HEK293T (cell line): ENCODE data around the gene AARS1.
"Not testable (repeated sequence)": the region's sequence is repeated elsewhere in the genome, so short reads cannot be mapped to it uniquely, and the experiment has no call there.

Experiments
- CTBP1 ChIP-seq: fragments of 450-650 bp; IDR thresholded peaks from 2 replicates; pipeline ENCODE4 v1.6.1; 2016; ENCODE audit warnings: borderline replicate concordance
- FOXA1 ChIP-seq: fragments of 450-650 bp; IDR thresholded peaks from 2 replicates; pipeline ENCODE4 v1.6.1; 2016; ENCODE audit warnings: mild to moderate bottlenecking
- FOXM1 ChIP-seq: fragments of 450-650 bp; IDR thresholded peaks from 2 replicates; pipeline ENCODE4 v1.6.1; 2017; ENCODE audit warnings: mild to moderate bottlenecking, borderline replicate concordance

DNA sequence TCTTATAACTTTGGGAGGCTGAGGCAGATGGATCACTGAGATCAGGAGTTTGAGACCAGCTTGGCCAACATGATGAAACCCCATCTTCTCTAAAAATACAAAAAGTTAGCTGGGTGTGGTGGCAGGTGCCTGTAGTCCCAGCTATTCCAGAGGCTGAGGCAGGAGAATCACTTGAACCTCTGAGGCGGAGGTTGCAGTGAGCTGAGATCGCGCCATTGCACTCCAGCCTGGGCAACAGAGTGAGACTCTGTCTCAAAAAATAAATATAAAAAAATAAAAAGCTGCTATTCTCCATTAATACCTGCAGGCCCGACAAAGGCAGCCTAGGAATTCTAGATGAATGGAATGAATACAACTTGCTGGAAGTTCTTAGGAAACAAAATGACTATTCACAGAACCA is 39.6 kb downstream of the AARS1 start:
- not testable (repeated sequence) for TF ChIP-seq CTBP1, FOXM1, FOXA1
